SU-DHL-6 (cell line): Measurements from ENCODE around the gene FAM9A.

Experiments used
- H2AFZ ChIP-seq: fragments of 200-600 bp; sonication (generic); 2 replicates; pipeline ENCODE4 v1.6.1; 2014; ENCODE audit warnings: low read depth, mild to moderate bottlenecking, moderate library complexity, mixed read lengths, antibody characterized with exemption, low read length; ENCODE audit not compliant: severe bottlenecking
- H3F3A ChIP-seq: fragments of 200-600 bp; shearing (Covaris generic); 2 replicates; pipeline ENCODE4 v1.6.0; 2016; ENCODE audit warnings: antibody characterized with exemption, mild to moderate bottlenecking; ENCODE audit not compliant: insufficient read depth
- H3K27ac ChIP-seq: fragments of 200-600 bp; sonication (generic); 2 replicates; pipeline ENCODE4 v1.5.1; 2016; ENCODE audit warnings: low read depth, mild to moderate bottlenecking, low read length, moderate library complexity, mixed read lengths
- H3K27me3 ChIP-seq: fragments of 200-600 bp; sonication (generic), shearing (Covaris generic); 2 replicates; pipeline ENCODE4 v1.6.0; 2014; ENCODE audit warnings: mild to moderate bottlenecking, low read length
- H3K36me3 ChIP-seq: fragments of 200-600 bp; sonication (generic); 2 replicates; pipeline ENCODE4 v1.6.1; 2014; ENCODE audit warnings: mild to moderate bottlenecking, low read length, mixed read lengths
- H3K4me2 ChIP-seq: fragments of 300-600, 200-600 bp; shearing (Covaris generic), sonication (generic); 2 replicates; pipeline ENCODE4 v1.6.0; 2014; ENCODE audit warnings: low read length, low read depth, mild to moderate bottlenecking; ENCODE audit not compliant: poor library complexity, severe bottlenecking
- H3K4me3 ChIP-seq: fragments of 200-600 bp; sonication (generic); 2 replicates; pipeline ENCODE4 v1.5.1; 2014; ENCODE audit warnings: antibody characterized with exemption, low read length, mild to moderate bottlenecking, mixed read lengths; ENCODE audit not compliant: insufficient read depth, poor library complexity, severe bottlenecking
- H3K79me2 ChIP-seq: fragments of 200-600 bp; sonication (generic); 2 replicates; pipeline ENCODE4 v1.6.1; 2014; ENCODE audit warnings: mild to moderate bottlenecking, low read length, moderate library complexity; ENCODE audit not compliant: insufficient read depth
- H3K9ac ChIP-seq: fragments of 200-600 bp; sonication (generic); 2 replicates; pipeline ENCODE4 v1.7.0; 2014; ENCODE audit warnings: mild to moderate bottlenecking, low read length
- H3K9me2 ChIP-seq: fragments of 200-600 bp; sonication (generic); replicated peaks from 2 replicates; pipeline ENCODE4 v1.6.1; 2014; ENCODE audit warnings: low read length; ENCODE audit not compliant: insufficient read depth
- H3K9me3 ChIP-seq: fragments of 200-600 bp; sonication (generic); 2 replicates; pipeline ENCODE4 v1.6.1; 2014; ENCODE audit warnings: low read length, mixed read lengths; ENCODE audit not compliant: insufficient read depth
- H4K20me1 ChIP-seq: fragments of 200-600 bp; sonication (generic); 2 replicates; pipeline ENCODE4 v1.6.1; 2014; ENCODE audit warnings: low read depth, mild to moderate bottlenecking, antibody characterized with exemption, low read length, moderate library complexity, mixed read lengths
- EZH2phosphoT487 ChIP-seq: fragments of 200-600 bp; sonication (generic), shearing (Covaris generic); conservative IDR thresholded peaks from 2 replicates; pipeline ENCODE4 v1.6.1; 2018; ENCODE audit warnings: mild to moderate bottlenecking, antibody characterized with exemption, low read length, moderate library complexity, mixed read lengths
- TF ChIP-seq, protein P1 (sequence below): fragments of 200-600 bp; sonication (generic); IDR thresholded peaks from one replicate; pipeline ENCODE4 v1.5.1; 2017; ENCODE audit warnings: antibody characterized with exemption, mild to moderate bottlenecking, low read length, moderate library complexity; ENCODE audit not compliant: insufficient read depth, poor library complexity, severe bottlenecking

The FAM9A gene

DNA sequence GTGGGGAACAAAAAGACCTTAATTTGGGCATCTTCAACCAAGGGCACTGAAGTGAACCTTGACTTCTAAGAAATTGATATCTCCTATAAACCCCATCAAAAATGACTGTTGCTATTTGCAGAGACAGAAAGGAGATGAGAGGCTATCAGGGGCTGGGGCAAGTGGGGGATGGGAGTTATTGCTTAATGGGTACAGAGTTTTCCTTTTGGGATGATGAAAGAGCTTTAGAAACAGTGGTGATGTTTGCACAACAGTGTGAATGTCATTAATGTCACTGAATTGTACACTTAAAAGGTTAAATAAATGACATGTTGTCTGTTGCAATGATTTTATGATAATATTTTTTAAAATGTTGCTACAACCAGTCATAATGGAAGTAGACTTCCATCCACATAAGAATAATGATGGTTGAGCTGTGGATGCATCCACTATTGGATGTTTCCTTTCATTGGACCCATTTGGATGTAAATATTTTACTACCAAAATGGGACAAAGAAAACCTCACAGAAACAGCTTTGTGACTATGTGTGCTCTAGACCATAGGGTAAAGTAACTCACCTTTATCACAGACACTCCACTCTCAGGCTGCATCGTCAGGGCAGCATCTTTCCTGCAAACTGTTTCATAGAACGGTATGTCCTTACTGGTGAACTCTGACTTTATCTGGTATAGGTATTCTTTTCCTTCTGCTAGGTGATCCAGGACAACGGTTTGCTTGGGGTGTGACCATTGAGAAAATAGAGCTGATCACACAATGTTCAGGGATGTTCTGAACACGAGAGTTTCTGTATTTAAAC is 31.6 kb upstream of the FAM9A start:
- TF ChIP-seq EZH2phosphoT487: no peak
- TF ChIP-seq, protein P1, sequence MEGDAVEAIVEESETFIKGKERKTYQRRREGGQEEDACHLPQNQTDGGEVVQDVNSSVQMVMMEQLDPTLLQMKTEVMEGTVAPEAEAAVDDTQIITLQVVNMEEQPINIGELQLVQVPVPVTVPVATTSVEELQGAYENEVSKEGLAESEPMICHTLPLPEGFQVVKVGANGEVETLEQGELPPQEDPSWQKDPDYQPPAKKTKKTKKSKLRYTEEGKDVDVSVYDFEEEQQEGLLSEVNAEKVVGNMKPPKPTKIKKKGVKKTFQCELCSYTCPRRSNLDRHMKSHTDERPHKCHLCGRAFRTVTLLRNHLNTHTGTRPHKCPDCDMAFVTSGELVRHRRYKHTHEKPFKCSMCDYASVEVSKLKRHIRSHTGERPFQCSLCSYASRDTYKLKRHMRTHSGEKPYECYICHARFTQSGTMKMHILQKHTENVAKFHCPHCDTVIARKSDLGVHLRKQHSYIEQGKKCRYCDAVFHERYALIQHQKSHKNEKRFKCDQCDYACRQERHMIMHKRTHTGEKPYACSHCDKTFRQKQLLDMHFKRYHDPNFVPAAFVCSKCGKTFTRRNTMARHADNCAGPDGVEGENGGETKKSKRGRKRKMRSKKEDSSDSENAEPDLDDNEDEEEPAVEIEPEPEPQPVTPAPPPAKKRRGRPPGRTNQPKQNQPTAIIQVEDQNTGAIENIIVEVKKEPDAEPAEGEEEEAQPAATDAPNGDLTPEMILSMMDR: no peak
- H3K79me2 ChIP-seq: no peaks in the 10 kb centered on the region

DNA sequence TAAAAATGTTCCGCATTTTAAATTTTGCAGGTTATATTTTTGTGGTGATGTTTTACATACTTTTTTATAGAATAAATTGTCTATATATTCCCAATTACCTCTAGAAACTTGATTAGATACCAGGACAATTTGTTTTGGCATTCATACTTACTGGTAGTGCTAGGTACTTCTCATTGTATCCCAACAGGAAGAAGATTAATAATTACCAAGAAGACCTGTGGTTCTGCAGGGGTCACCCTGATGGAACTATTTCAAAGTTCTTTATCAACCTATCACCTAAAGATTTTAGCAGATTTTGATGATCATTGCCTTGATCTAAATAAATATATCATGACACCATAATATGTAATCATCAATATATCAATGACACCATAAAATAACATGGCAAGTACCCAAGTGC is 22.5 kb upstream of the FAM9A start:
- TF ChIP-seq, protein P1: no peak
- TF ChIP-seq EZH2phosphoT487: no peak
- Histone ChIP-seq H3K27ac (no peak overlapping the region), H3K9me3 (no peaks in the 10 kb centered on the region)

More for the DNA sequence above, 31.6 kb upstream of the FAM9A start:
- Histone ChIP-seq H3K9me3 (no peaks in the 10 kb centered on the region), H3K27me3 (no peaks in the 10 kb centered on the region), H3K4me3 (no peak overlapping the region), H3K9me2 (no peaks in the 10 kb centered on the region), H3K36me3 (no peaks in the 10 kb centered on the region), H2AFZ (no peak overlapping the region), H4K20me1 (no peaks in the 10 kb centered on the region), H3K27ac (no peak overlapping the region), H3F3A (no peaks in the 10 kb centered on the region), H3K4me2 (no peak overlapping the region), H3K9ac (no peak overlapping the region)

GRCh38 chrX:8822002-8822401 is 20.8 kb upstream of the FAM9A start:
- H3K9me2 ChIP-seq: no peaks in the 10 kb centered on the region
- no peaks in the 10 kb centered on the region for H3K36me3 ChIP-seq
- H3K9me3 ChIP-seq: no peaks in the 10 kb centered on the region
- H3K79me2 ChIP-seq: no peaks in the 10 kb centered on the region
- H3K27ac ChIP-seq: no peak overlapping the region
- TF ChIP-seq, protein P1: no peak
- no peak for TF ChIP-seq EZH2phosphoT487
- H3K4me2 ChIP-seq: no peak overlapping the region
- H3K27me3 ChIP-seq: no peaks in the 10 kb centered on the region
- H4K20me1 ChIP-seq: no peaks in the 10 kb centered on the region
- no peak overlapping the region for H3K9ac ChIP-seq
- H3K4me3 ChIP-seq: no peak overlapping the region
- no peaks in the 10 kb centered on the region for H3F3A ChIP-seq
- no peak overlapping the region for H2AFZ ChIP-seq

More for the DNA sequence above, 22.5 kb upstream of the FAM9A start:
- no peaks in the 10 kb centered on the region for H3K79me2 ChIP-seq
- H3K27me3 ChIP-seq: no peaks in the 10 kb centered on the region
- H2AFZ ChIP-seq: no peak overlapping the region
- H4K20me1 ChIP-seq: no peaks in the 10 kb centered on the region
- H3K4me3 ChIP-seq: no peak overlapping the region
- no peak overlapping the region for H3K4me2 ChIP-seq
- no peaks in the 10 kb centered on the region for H3F3A ChIP-seq
- H3K36me3 ChIP-seq: no peaks in the 10 kb centered on the region
- H3K9me2 ChIP-seq: no peaks in the 10 kb centered on the region
- H3K9ac ChIP-seq: no peak overlapping the region
